Keratinocyte (primary cell): ENCODE results near the gene LSM4. TPM values are rescaled to one million over a fixed set of nuclear protein-coding genes. Genes with fewer than 3 reads are reported as not detected.

Source experiments
- DNase-seq: peaks from one replicate; pipeline ENCODE4 v3.0.0-alpha.2; 2011; ENCODE audit warnings: low read depth, missing footprints, low spot score
- FAIRE-seq: peaks from 2 replicates; lab custom pipeline; 2011; peaks lifted over from hg19 to GRCh38; lab: Jason Lieb, UNC
- H2AFZ ChIP-seq: 2 replicates; pipeline ENCODE4 v1.6.0; 2012; ENCODE audit warnings: low read length, control low read depth, inconsistent platforms; ENCODE audit not compliant: control insufficient read depth
- H3K27ac ChIP-seq: 2 replicates; pipeline ENCODE4 v1.5.1; 2011; ENCODE audit warnings: low read length; ENCODE audit not compliant: control insufficient read depth, insufficient read depth
- H3K27me3 ChIP-seq: 3 replicates; pipeline ENCODE4 v1.6.0; 2011; ENCODE audit warnings: low read length; ENCODE audit not compliant: control insufficient read depth, insufficient read depth; ENCODE audit errors: extremely low read depth
- H3K36me3 ChIP-seq, 2 experiments: 2 replicates in 1 of 2; 3 replicates in 1 of 2; pipeline ENCODE4 v1.5.1; 2011; ENCODE audit warnings: low read length in 2 of 2, mild to moderate bottlenecking in 1 of 2; ENCODE audit not compliant: control insufficient read depth in 2 of 2, insufficient read depth in 2 of 2; ENCODE audit errors: extremely low read depth in 1 of 2
- H3K4me1 ChIP-seq: 3 replicates; pipeline ENCODE4 v1.5.1; 2011; ENCODE audit warnings: low read length; ENCODE audit not compliant: control insufficient read depth, insufficient read depth; ENCODE audit errors: extremely low read depth
- H3K4me2 ChIP-seq: 3 replicates; pipeline ENCODE4 v1.6.0; 2011; ENCODE audit warnings: low read depth, low read length; ENCODE audit not compliant: control insufficient read depth, insufficient read depth; ENCODE audit errors: extremely low read depth
- H3K4me3 ChIP-seq, 3 experiments: fragments of 200-600 bp in 1 of 3; sonication (generic) in 1 of 3; 2 replicates in 2 of 3; 3 replicates in 1 of 3; pipeline ENCODE4 v1.5.1; 2011 to 2016; ENCODE audit warnings: low read length in 3 of 3, mild to moderate bottlenecking in 3 of 3, control low read depth in 2 of 3, inconsistent platforms in 1 of 3, low read depth in 1 of 3, mixed read lengths in 1 of 3, mixed run types in 1 of 3, moderate library complexity in 1 of 3; ENCODE audit not compliant: control insufficient read depth in 2 of 3, insufficient read depth in 2 of 3; ENCODE audit errors: extremely low read depth in 1 of 3
- H3K79me2 ChIP-seq: 2 replicates; pipeline ENCODE4 v1.6.0; 2012; ENCODE audit warnings: low read length; ENCODE audit not compliant: control insufficient read depth, insufficient read depth
- H3K9ac ChIP-seq: 3 replicates; pipeline ENCODE4 v1.6.0; 2011; ENCODE audit warnings: low read length; ENCODE audit not compliant: control insufficient read depth, insufficient read depth; ENCODE audit errors: extremely low read depth
- H3K9me1 ChIP-seq: 3 replicates; pipeline ENCODE4 v1.6.0; 2011; ENCODE audit warnings: low read length; ENCODE audit not compliant: control insufficient read depth, insufficient read depth; ENCODE audit errors: extremely low read depth
- H3K9me3 ChIP-seq: 2 replicates; pipeline ENCODE4 v1.5.1; 2012; ENCODE audit warnings: low read depth, low read length; ENCODE audit not compliant: control insufficient read depth
- H4K20me1 ChIP-seq: 3 replicates; pipeline ENCODE4 v1.6.0; 2011; ENCODE audit warnings: low read length; ENCODE audit not compliant: control insufficient read depth, insufficient read depth; ENCODE audit errors: extremely low read depth
- EZH2 ChIP-seq: IDR thresholded peaks from one replicate; pipeline ENCODE4 v1.6.1; 2012; ENCODE audit warnings: inconsistent platforms, mild to moderate bottlenecking, low read length, moderate library complexity
- dilution Hi-C: fragments of 300-500 bp; cut with MboI; formaldehyde crosslinking; loops from one replicate; pipeline ENCODE4 v1.7.0; 2020; ENCODE audit warnings: low sequenced_read_pairs; ENCODE audit not compliant: extremely low pct_ligation_motif_present
- polyA minus RNA-seq, 3 experiments: library from RNA; depleted of rRNA, polyadenylated mRNA; stranded (reverse); fragments of >200 nt; gene quantifications; 1 replicate in 1 of 3; 2 replicates in 1 of 3; 3 replicates in 1 of 3; pipeline ENCODE4 v1.2.3, GENCODE V29; 2011
- polyA plus RNA-seq, 5 experiments: library from polyadenylated mRNA; depleted of rRNA in 3 of 5; stranded (reverse) in 3 of 5; stranded (forward) in 1 of 5; unstranded in 1 of 5; fragments of >200 nt; gene quantifications; 1 replicate in 1 of 5; 2 replicates in 3 of 5; 3 replicates in 1 of 5; pipeline versions ENCODE4 v1.2.1 to v1.2.3, GENCODE V29; 2011 to 2012; ENCODE audit warnings: missing spikeins in 2 of 5, low read depth in 1 of 5, low replicate concordance in 1 of 5
- TF ChIP-seq, protein P1 (sequence below), 3 experiments: IDR thresholded peaks in 1 of 3; conservative IDR thresholded peaks in 1 of 3; optimal IDR thresholded peaks in 1 of 3; 2 replicates in 2 of 3; 3 replicates in 1 of 3; pipeline versions ENCODE3 to v1.5.1; 2011; ENCODE audit warnings: low read length in 3 of 3, mild to moderate bottlenecking in 3 of 3, moderate library complexity in 2 of 3, control low read depth in 1 of 3, inconsistent platforms in 1 of 3; ENCODE audit not compliant: insufficient read depth in 2 of 3; ENCODE audit errors: extremely low read depth in 1 of 3

Gene LSM4
- polyA plus RNA-seq (150 to 170 TPM (median 162 TPM) in 3 replicates), polyA minus RNA-seq (30.7 to 49.0 TPM (median 33.8 TPM) in 3 replicates)
- polyA plus RNA-seq (2011; ENCODE audit: low read depth), result 50.4 TPM
- 74.7 and 141 TPM in 2 replicates for polyA plus RNA-seq (2011; cell fraction: cytosol; rRNA removed)
- 41.7 and 45.2 TPM in 2 replicates for polyA plus RNA-seq (2011; cell fraction: nucleus; rRNA removed)
- polyA plus RNA-seq (2012; ENCODE audit: low replicate concordance), result 86.5 and 186 TPM in 2 replicates
- polyA minus RNA-seq (2011; cell fraction: cytosol; rRNA and poly(A)+ RNA removed), result 109 TPM
- 16.4 and 21.7 TPM in 2 replicates for polyA minus RNA-seq (2011; cell fraction: nucleus; rRNA and poly(A)+ RNA removed)

DNA sequence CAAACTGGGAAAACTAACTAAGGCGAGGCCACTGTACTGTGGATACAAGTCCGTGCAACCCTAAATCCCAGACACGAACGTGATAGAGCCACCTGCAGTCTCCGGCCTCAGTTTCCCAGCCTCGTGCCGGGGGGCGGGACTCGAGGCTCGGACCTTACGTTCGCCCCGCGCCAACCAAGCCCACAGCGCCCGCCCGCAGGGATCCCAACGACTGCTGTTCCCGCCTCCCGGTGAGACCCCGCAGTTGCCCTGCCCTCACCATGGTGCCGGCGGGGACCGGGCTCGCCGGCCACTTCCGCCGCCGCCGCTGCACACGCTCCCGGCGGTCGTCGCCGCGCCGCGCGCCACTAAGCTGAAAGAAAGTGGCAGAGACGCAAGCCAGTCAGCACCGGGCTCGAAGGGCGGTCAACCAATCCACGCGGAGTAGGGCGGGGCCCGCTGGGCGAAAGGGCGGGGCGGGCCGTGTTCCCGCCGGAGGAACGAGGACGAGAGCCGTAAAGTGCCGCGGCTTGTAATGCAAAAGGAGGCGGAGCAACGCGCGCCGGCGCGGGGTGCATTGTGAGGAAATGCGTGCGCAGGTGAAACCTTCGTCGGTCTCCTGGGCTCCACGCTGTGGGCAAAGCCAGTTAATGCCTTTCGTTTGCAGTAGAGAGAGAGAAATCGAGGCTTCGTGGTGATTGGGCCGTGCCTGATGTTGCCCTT, at the start of gene LSM4:
LSM4 (minus strand) TSS at position 318 of the 702 bp plus-strand sequence; CDS start at position 262, 56 bp downstream.
- H4K20me1 ChIP-seq, result no peaks in the 10 kb centered on the region
- H3K27ac ChIP-seq, result peak within 1 kb of the TSS; percentile 83
- peaks cover 18% of the 10 kb centered on the region for H3K4me1 ChIP-seq
- DNase-seq (peak; percentile 73), FAIRE-seq (peak; percentile 53)
- dilution Hi-C loops, result no loop called here
- H3K79me2 ChIP-seq, result peaks cover 42% of the 10 kb centered on the region
- H3K9me3 ChIP-seq, result no peaks in the 10 kb centered on the region
- TF ChIP-seq EZH2, result no peak
- TF ChIP-seq, protein P1, sequence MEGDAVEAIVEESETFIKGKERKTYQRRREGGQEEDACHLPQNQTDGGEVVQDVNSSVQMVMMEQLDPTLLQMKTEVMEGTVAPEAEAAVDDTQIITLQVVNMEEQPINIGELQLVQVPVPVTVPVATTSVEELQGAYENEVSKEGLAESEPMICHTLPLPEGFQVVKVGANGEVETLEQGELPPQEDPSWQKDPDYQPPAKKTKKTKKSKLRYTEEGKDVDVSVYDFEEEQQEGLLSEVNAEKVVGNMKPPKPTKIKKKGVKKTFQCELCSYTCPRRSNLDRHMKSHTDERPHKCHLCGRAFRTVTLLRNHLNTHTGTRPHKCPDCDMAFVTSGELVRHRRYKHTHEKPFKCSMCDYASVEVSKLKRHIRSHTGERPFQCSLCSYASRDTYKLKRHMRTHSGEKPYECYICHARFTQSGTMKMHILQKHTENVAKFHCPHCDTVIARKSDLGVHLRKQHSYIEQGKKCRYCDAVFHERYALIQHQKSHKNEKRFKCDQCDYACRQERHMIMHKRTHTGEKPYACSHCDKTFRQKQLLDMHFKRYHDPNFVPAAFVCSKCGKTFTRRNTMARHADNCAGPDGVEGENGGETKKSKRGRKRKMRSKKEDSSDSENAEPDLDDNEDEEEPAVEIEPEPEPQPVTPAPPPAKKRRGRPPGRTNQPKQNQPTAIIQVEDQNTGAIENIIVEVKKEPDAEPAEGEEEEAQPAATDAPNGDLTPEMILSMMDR (optimal IDR thresholded peaks at IDR 0.05 in 1 of 3, IDR thresholded peaks at IDR 0.05 in 1 of 3, conservative IDR thresholded peaks at IDR 0.05 in 1 of 3; ENCODE audit: extremely low read depth in 1 of 3, insufficient read depth in 2 of 3, low read length in 3 of 3), result peak; percentile 39 to 60 (median 55)
- H3K4me2 ChIP-seq, result peak within 1 kb of the TSS; percentile 99
- H3K27me3 ChIP-seq, result no peaks in the 10 kb centered on the region
- no peaks in the 10 kb centered on the region for H3K9me1 ChIP-seq
- peak within 1 kb of the TSS; percentile 94 for H2AFZ ChIP-seq
- peak within 1 kb of the TSS; percentile 85 to 96 (median 94) for H3K4me3 ChIP-seq
- peak within 1 kb of the TSS; percentile 95 for H3K9ac ChIP-seq
- H3K36me3 ChIP-seq, result peaks cover 2 to 11% of the 10 kb centered on the region in 2 experiments

DNA sequence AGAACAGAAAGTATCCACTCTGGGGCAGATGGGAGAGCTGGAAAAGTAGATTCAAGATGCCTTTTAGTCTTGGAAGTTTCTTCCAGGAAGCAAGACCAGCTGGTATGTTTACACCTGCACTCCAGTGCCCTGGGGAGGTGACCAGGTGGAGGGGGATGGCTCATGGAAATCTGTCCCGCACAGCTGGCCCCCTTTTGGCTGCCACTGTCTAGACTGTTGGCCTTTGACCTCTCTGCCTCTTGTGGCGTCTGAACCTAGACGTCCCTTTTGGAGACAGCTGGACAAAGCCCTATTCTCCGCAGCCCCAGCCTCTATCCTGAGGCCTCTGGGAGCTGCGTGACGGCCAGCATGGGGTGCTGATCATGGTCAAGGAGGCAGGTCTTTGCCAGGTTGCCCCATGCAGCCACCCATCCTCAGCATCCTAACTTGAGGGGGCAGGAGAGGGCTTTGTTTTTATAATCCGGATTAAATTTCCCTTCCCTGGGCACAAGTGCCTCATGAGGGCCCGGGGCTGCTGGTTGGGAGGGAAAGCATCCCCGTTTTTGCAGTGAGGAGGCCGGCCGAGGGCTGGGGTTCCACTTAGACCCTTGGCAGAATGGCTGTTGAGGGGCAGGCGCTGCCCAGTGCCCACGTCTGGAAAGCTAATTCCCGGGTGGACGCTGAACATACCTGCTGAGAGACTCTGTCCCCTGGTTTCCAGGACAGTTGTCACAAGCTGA, 45.8 kb upstream of the LSM4 start:
- FAIRE-seq (no peak), DNase-seq (no peak)
- Histone ChIP-seq H3K9ac (no peak overlapping the region), H2AFZ (no peak overlapping the region), H3K36me3 (no peaks in the 10 kb centered on the region), H3K9me1 (no peaks in the 10 kb centered on the region), H4K20me1 (no peaks in the 10 kb centered on the region), H3K27me3 (no peaks in the 10 kb centered on the region), H3K4me3 (no peak overlapping the region), H3K27ac (no peak overlapping the region), H3K4me1 (peaks cover 22% of the 10 kb centered on the region), H3K4me2 (no peak overlapping the region), H3K9me3 (no peaks in the 10 kb centered on the region), H3K79me2 (no peaks in the 10 kb centered on the region)
- TF ChIP-seq, protein P1 (optimal IDR thresholded peaks at IDR 0.05 in 1 of 3, IDR thresholded peaks at IDR 0.05 in 1 of 3, conservative IDR thresholded peaks at IDR 0.05 in 1 of 3; ENCODE audit: extremely low read depth in 1 of 3, insufficient read depth in 2 of 3, low read length in 3 of 3), result no peak
- no peak for TF ChIP-seq EZH2
- dilution Hi-C loops, result no loop called here
